GM12878 (cell line): ENCODE measurements around the gene TTC32. TPM values are rescaled to one million over a fixed set of nuclear protein-coding genes. Genes with fewer than 3 reads are reported as not detected.

Experiments
- ATAC-seq: fragments of 200-7000 bp; cut with Tn5 transposase; 3 replicates; pipeline ENCODE4 v1.9.1; 2020; ENCODE audit warnings: mild to moderate bottlenecking, moderate library complexity
- BruUV-seq: library from RNA; stranded (reverse); fragments of 400-500 nt; replicated peaks from 2 replicates; lab custom pipeline; 2021; lab: Mats Ljungman, UMichigan
- CTCF ChIA-PET: fragments of 300-600 bp; sonication (Branson Sonifier 250); formaldehyde crosslinking; extraction: SDS; loops from one replicate; lab custom pipeline; 2021; ENCODE audit warnings: inconsistent platforms; lab: Yijun Ruan, JAX
- POLR2A ChIA-PET: fragments of 350-600 bp; formaldehyde crosslinking; extraction: SDS; loops from one replicate; lab custom pipeline; 2021; ENCODE audit warnings: inconsistent platforms; lab: Charles Lee
- RAD21 ChIA-PET: fragments of 300-600 bp; sonication (Branson Sonifier 250); formaldehyde crosslinking; loops from one replicate; lab custom pipeline; 2023; ENCODE audit warnings: antibody characterized with exemption; ENCODE audit not compliant: unreplicated experiment; lab: Charles Lee
- SMC1A ChIA-PET: fragments of 300-600 bp; sonication (Branson Sonifier 250); formaldehyde crosslinking; loops from one replicate; lab custom pipeline; 2023; ENCODE audit not compliant: unreplicated experiment, uncharacterized antibody; lab: Charles Lee
- DNase-seq: peaks from one replicate; pipeline ENCODE4 v3.0.0-alpha.2; 2011; ENCODE audit warnings: low read depth, low spot score
- FAIRE-seq: peaks from 3 replicates; lab custom pipeline; 2011; peaks lifted over from hg19 to GRCh38; lab: Jason Lieb, UNC
- H2AFZ ChIP-seq: 2 replicates; pipeline ENCODE4 v1.6.0; 2011; ENCODE audit warnings: low read depth, low read length, control low read depth; ENCODE audit not compliant: control insufficient read depth
- H3K27ac ChIP-seq: 2 replicates; pipeline ENCODE4 v1.5.1; 2011; ENCODE audit warnings: control low read depth; ENCODE audit not compliant: control insufficient read depth, insufficient read depth
- H3K27me3 ChIP-seq, 2 experiments: replicated peaks in 1 of 2; 2 replicates each; pipeline versions ENCODE4 v1.6.0 to v1.6.1; 2011; ENCODE audit warnings: low read length in 1 of 2; ENCODE audit not compliant: control insufficient read depth in 2 of 2, insufficient read depth in 2 of 2
- H3K36me3 ChIP-seq, 2 experiments: 2 replicates each; pipeline ENCODE4 v1.5.1; 2011; ENCODE audit warnings: low read length in 1 of 2; ENCODE audit not compliant: control insufficient read depth in 2 of 2, insufficient read depth in 2 of 2
- H3K4me1 ChIP-seq: 2 replicates; pipeline ENCODE4 v1.6.1; 2011; ENCODE audit warnings: mild to moderate bottlenecking, low read length, moderate library complexity, mixed read lengths; ENCODE audit not compliant: control insufficient read depth, insufficient read depth
- H3K4me2 ChIP-seq: 2 replicates; pipeline ENCODE4 v1.6.0; 2011; ENCODE audit warnings: control low read depth; ENCODE audit not compliant: control insufficient read depth, insufficient read depth
- H3K4me3 ChIP-seq: fragments of 200-600 bp; sonication (generic); 2 replicates; pipeline ENCODE4 v1.5.1; 2016
- H3K79me2 ChIP-seq: 2 replicates; pipeline ENCODE4 v1.6.0; 2011; ENCODE audit warnings: low read length; ENCODE audit not compliant: control insufficient read depth, insufficient read depth
- H3K9ac ChIP-seq: 2 replicates; pipeline ENCODE4 v1.8.0; 2011; ENCODE audit warnings: low read length, control low read depth, mixed read lengths; ENCODE audit not compliant: control insufficient read depth, insufficient read depth
- H3K9me3 ChIP-seq: replicated peaks from 3 replicates; pipeline ENCODE4 v1.5.1; 2011; ENCODE audit warnings: mild to moderate bottlenecking, low read length; ENCODE audit not compliant: control insufficient read depth, insufficient read depth
- H4K20me1 ChIP-seq: 2 replicates; pipeline ENCODE4 v1.6.0; 2011; ENCODE audit not compliant: control insufficient read depth, insufficient read depth
- BCL3 ChIP-seq: IDR thresholded peaks from 2 replicates; pipeline ENCODE4 v1.6.1; 2011; ENCODE audit warnings: borderline replicate concordance, low read depth, mild to moderate bottlenecking, moderate library complexity, low read length; ENCODE audit not compliant: insufficient read depth, poor library complexity, severe bottlenecking
- LARP7 ChIP-seq: fragments of 450-650 bp; IDR thresholded peaks from 2 replicates; pipeline ENCODE4 v1.6.1; 2017; ENCODE audit warnings: mild to moderate bottlenecking
- MTA3 ChIP-seq: IDR thresholded peaks from 2 replicates; pipeline ENCODE4 v1.6.1; 2012; ENCODE audit warnings: low read length, inconsistent platforms, borderline replicate concordance
- MXI1 ChIP-seq: fragments of 150-350 bp; IDR thresholded peaks from 2 replicates; pipeline ENCODE4 v1.6.1; 2011; ENCODE audit warnings: low read depth, mild to moderate bottlenecking, inconsistent platforms, low read length, improper control_type of control experiment
- POLR2AphosphoS5 ChIP-seq: IDR thresholded peaks from 2 replicates; pipeline ENCODE4 v1.6.1; 2011; ENCODE audit warnings: mild to moderate bottlenecking, low read length, inconsistent platforms
- POU2F2 ChIP-seq: IDR thresholded peaks from 3 replicates; pipeline ENCODE4 v1.6.1; 2011; ENCODE audit warnings: low read depth, mild to moderate bottlenecking, low read length, borderline replicate concordance
- RBBP5 ChIP-seq: fragments of 200-600 bp; sonication (generic); conservative IDR thresholded peaks from 2 replicates; pipeline ENCODE4 v1.6.1; 2016
- RFX5 ChIP-seq: IDR thresholded peaks from 2 replicates; pipeline ENCODE4 v1.6.1; 2011; ENCODE audit warnings: low read depth, low read length, improper control_type of control experiment
- SPI1 ChIP-seq: IDR thresholded peaks from 2 replicates; pipeline ENCODE4 v1.6.1; 2011; ENCODE audit warnings: low read depth, mild to moderate bottlenecking, low read length, moderate library complexity, borderline replicate concordance; ENCODE audit not compliant: insufficient read depth
- STAT3 ChIP-seq: IDR thresholded peaks from 2 replicates; pipeline ENCODE4 v1.6.1; 2011; ENCODE audit warnings: low read depth, low read length, improper control_type of control experiment
- YBX1 ChIP-seq: fragments of 450-650 bp; IDR thresholded peaks from 2 replicates; pipeline ENCODE4 v1.6.1; 2016; ENCODE audit warnings: antibody characterized with exemption
- ZNF687 ChIP-seq: fragments of 450-650 bp; IDR thresholded peaks from 2 replicates; pipeline ENCODE4 v1.6.1; 2017; ENCODE audit warnings: mild to moderate bottlenecking, moderate library complexity
- WGBS: methylation state at CpG from one replicate; pipeline ENCODE4 v1.1.6; 2016; ENCODE audit warnings: low lambda C conversion rate; ENCODE audit not compliant: insufficient replicate concordance, insufficient coverage; ENCODE audit errors: missing lambda C conversion rate; 5-methylcytosine and 5-hydroxymethylcytosine counted together
- in situ Hi-C: fragments of 300-500 bp; cut with MboI; formaldehyde crosslinking; loops from 9 replicates; pipeline ENCODE4 v1.14.3; 2018; ENCODE audit warnings: mixed read lengths
- intact Hi-C: fragments of 100-400 bp; cut with micrococcal nuclease; formaldehyde crosslinking; loops from one replicate; pipeline ENCODE4 v1.14.2; 2022; ENCODE audit not compliant: unreplicated experiment
- polyA plus RNA-seq, 11 experiments: library from polyadenylated mRNA; depleted of rRNA in 4 of 11; unstranded in 6 of 11; stranded (reverse) in 5 of 11; fragments of >200 nt; fragmentation: Nextera tagmentation in 4 of 11; fragmentation: Illumina TruSeq in 1 of 11; extraction: Ambion mirVana in 4 of 11; extraction: Trizol in 1 of 11; gene quantifications; 1 replicate in 1 of 11; 2 replicates in 10 of 11; pipeline versions ENCODE4 v1.2.1 to v1.2.3, GENCODE V29; 2011 to 2016; ENCODE audit warnings: inconsistent platforms in 2 of 11, missing spikeins in 2 of 11, low read depth in 1 of 11
- total RNA-seq, 4 experiments: library from RNA; depleted of rRNA in 3 of 4; stranded (reverse); fragments of >200 nt in 3 of 4; fragmentation: Illumina TruSeq in 1 of 4; extraction: Trizol in 1 of 4; gene quantifications; 2 replicates each; pipeline versions ENCODE4 v1.2.1 to v1.2.3, GENCODE V29; 2013 to 2021

Gene TTC32
- total and polyA plus RNA-seq, 10 of the 15 experiments (the other 5 are each of a cell fraction or from before 2014, with no cell fraction given), result 11.1 to 30.0 (median 19.7) TPM

DNA sequence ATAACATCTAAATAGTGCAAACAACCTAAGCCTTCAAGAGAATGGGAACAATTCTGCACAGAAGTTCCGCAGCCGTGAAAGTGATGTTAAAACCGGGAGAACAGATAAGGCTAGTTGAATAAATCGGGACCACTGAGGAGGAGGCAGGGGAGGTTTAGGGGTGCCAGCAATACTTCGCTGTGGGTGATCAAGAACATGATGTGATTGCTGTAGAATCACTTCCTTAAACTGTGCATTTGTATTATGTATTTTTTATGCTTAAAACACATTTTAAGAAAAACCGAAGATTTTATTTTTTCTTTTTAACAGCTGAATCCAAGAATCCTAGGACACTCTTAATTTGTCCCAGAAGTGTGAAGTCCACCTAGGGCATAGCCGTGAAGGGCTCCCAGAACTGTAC, 33.6 kb downstream of the TTC32 start:
- no peaks in the 10 kb centered on the region for H3K9me3 ChIP-seq
- TF ChIP-seq STAT3 (no peak), POU2F2 (no peak), LARP7 (no peak), SPI1 (peak; percentile 65; the same call in 1 of the 2 replicates), POLR2AphosphoS5 (no peak)
- TF ChIP-seq, all 136 proteins: peak for 1
- ChIA-PET RAD21 (interaction anchor here (0.8 kb wide), 1 partner anchor 30 kb away, joined by 3 read pairs; no protein-coding TSS in a partner anchor), SMC1A (no interaction called here), CTCF (no interaction called here), POLR2A (interaction anchor here (1.8 kb wide), 1 partner anchor 32 kb away, joined by 4 read pairs; no protein-coding TSS in a partner anchor)
- Histone ChIP-seq H3K4me3 (peak overlapping the region; percentile 60; the same call in 1 of the 2 replicates), H3K4me2 (peak overlapping the region; percentile 85), H3K27me3 (no peaks in the 10 kb centered on the region), H3K4me1 (peaks cover 9% of the 10 kb centered on the region), H3K9ac (peak overlapping the region; percentile 73; the same call in 1 of the 2 replicates), H2AFZ (peak overlapping the region; percentile 92), H3K27ac (no peak overlapping the region), H3K79me2 (no peaks in the 10 kb centered on the region), H4K20me1 (no peaks in the 10 kb centered on the region), H3K36me3 (no peaks in the 10 kb centered on the region)
- in situ Hi-C loops (loop anchor here (10.0 kb wide), 1 partner anchor 1113 kb away; no protein-coding TSS in a partner anchor), intact Hi-C loops (loop anchor here (2.0 to 5.0 kb wide), 2 partner anchors 25 to 229 kb away; no protein-coding TSS in a partner anchor)
- ATAC-seq (no peak), DNase-seq (no peak), FAIRE-seq (no peak)
- WGBS, result 37% methylated on average over 7 of the region's 7 CpGs
- no TSS peak for BruUV-seq

DNA sequence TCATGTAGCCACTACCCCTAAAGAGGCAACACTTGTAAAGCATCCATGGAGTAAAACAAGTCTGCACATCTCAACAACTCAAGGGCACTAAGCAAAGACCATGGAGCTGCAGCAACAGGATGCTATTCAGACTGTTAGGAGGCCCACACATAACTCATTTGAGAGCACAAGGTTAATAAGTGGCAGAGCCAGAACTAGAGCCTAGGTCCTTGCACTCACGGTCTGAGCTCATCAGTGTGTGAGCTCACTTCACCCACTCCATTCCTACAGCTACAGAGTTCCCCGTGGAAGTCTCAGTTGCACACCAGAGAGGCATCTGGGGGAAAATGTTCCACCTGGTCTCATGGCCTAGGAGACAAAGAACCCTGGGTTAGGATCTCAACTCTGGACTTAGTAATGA, 35.0 kb downstream of the TTC32 start:
- Histone ChIP-seq H4K20me1 (no peaks in the 10 kb centered on the region), H3K9ac (no peak overlapping the region), H3K36me3 (no peaks in the 10 kb centered on the region), H3K27me3 (no peaks in the 10 kb centered on the region), H3K79me2 (no peaks in the 10 kb centered on the region), H3K4me1 (peaks cover 9% of the 10 kb centered on the region), H3K9me3 (no peaks in the 10 kb centered on the region), H3K4me2 (no peak overlapping the region), H2AFZ (no peak overlapping the region), H3K27ac (no peak overlapping the region), H3K4me3 (no peak overlapping the region)
- ChIA-PET CTCF (no interaction called here), POLR2A (interaction anchor here (0.5 to 1.0 kb wide), 2 partner anchors 17 to 37 kb away, joined by 3 to 4 read pairs; no protein-coding TSS in a partner anchor), SMC1A (interaction anchor here (0.6 to 1.2 kb wide), 2 partner anchors 29 to 324 kb away, joined by 3 to 4 read pairs; no protein-coding TSS in a partner anchor), RAD21 (interaction anchor here (1.0 kb wide), 1 partner anchor 29 kb away, joined by 3 read pairs; no protein-coding TSS in a partner anchor)
- DNase-seq (no peak), FAIRE-seq (no peak), ATAC-seq (no peak)
- BruUV-seq, result no TSS peak
- intact Hi-C loops (loop anchor here (5.0 kb wide), 1 partner anchor 231 kb away; no protein-coding TSS in a partner anchor), in situ Hi-C loops (loop anchor here (10.0 kb wide), 1 partner anchor 1112 kb away; no protein-coding TSS in a partner anchor)
- 80% methylated on average over 2 of the region's 2 CpGs for WGBS
- TF ChIP-seq SPI1, result no peak
- no peak for TF ChIP-seq BCL3
- TF ChIP-seq ZNF687, result no peak
- TF ChIP-seq RBBP5, result no peak
- no peak for TF ChIP-seq YBX1
- TF ChIP-seq MTA3, result no peak
- TF ChIP-seq MXI1, result no peak
- no peak for TF ChIP-seq RFX5
